ENCODE data around the gene CATSPERE.

The CATSPERE gene

GRCh38 chr1:244449936-244450508, 11.1 kb upstream of the CATSPERE start:
- TF ChIP-seq, protein P1, sequence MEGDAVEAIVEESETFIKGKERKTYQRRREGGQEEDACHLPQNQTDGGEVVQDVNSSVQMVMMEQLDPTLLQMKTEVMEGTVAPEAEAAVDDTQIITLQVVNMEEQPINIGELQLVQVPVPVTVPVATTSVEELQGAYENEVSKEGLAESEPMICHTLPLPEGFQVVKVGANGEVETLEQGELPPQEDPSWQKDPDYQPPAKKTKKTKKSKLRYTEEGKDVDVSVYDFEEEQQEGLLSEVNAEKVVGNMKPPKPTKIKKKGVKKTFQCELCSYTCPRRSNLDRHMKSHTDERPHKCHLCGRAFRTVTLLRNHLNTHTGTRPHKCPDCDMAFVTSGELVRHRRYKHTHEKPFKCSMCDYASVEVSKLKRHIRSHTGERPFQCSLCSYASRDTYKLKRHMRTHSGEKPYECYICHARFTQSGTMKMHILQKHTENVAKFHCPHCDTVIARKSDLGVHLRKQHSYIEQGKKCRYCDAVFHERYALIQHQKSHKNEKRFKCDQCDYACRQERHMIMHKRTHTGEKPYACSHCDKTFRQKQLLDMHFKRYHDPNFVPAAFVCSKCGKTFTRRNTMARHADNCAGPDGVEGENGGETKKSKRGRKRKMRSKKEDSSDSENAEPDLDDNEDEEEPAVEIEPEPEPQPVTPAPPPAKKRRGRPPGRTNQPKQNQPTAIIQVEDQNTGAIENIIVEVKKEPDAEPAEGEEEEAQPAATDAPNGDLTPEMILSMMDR (IDR thresholded peaks at IDR 0.05), result no peak
- TF ChIP-seq ZFX (IDR thresholded peaks at IDR 0.05; ENCODE audit: borderline replicate concordance), result no peak
- H3K27ac ChIP-seq, result no peak overlapping the region

GRCh38 chr1:244450597-244451538, 10.2 kb upstream of the CATSPERE start:
- TF ChIP-seq, protein P1 (IDR thresholded peaks at IDR 0.05), result no peak
- no peak for TF ChIP-seq ZFX (IDR thresholded peaks at IDR 0.05; ENCODE audit: borderline replicate concordance)
- peak overlapping the region; percentile 89 for H3K27ac ChIP-seq

DNA sequence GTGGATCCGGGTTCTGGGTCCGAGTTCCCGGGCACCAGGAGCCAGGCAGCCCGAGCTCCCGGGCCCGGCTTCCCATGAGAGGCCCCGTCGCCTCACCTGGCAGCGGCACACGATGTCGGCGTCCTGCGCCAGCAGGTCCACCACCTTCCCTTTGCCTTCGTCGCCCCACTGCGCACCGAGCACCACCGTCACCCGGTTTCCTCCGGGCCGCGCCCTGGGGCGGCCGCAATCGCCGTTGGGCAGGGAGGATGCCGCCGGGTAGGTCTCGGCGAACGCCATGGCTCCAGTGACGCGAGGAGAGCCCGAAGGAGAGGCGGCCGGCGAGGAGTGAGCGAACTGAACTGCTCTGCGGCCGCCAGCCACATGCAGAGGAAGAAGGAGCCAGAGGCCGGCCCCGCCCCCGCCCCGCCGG, 9.5 kb upstream of the CATSPERE start, which contains the start of gene ADSS2:
TSS of gene ADSS2 (minus strand) at position 371 of the 412 bp plus-strand sequence. CDS start at position 279, 92 bp downstream.
- H3K27ac ChIP-seq, result peak within 1 kb of the TSS; percentile 89
- TF ChIP-seq, protein P1 (IDR thresholded peaks at IDR 0.05), result no peak
- TF ChIP-seq ZFX (IDR thresholded peaks at IDR 0.05; ENCODE audit: borderline replicate concordance), result no peak

DNA sequence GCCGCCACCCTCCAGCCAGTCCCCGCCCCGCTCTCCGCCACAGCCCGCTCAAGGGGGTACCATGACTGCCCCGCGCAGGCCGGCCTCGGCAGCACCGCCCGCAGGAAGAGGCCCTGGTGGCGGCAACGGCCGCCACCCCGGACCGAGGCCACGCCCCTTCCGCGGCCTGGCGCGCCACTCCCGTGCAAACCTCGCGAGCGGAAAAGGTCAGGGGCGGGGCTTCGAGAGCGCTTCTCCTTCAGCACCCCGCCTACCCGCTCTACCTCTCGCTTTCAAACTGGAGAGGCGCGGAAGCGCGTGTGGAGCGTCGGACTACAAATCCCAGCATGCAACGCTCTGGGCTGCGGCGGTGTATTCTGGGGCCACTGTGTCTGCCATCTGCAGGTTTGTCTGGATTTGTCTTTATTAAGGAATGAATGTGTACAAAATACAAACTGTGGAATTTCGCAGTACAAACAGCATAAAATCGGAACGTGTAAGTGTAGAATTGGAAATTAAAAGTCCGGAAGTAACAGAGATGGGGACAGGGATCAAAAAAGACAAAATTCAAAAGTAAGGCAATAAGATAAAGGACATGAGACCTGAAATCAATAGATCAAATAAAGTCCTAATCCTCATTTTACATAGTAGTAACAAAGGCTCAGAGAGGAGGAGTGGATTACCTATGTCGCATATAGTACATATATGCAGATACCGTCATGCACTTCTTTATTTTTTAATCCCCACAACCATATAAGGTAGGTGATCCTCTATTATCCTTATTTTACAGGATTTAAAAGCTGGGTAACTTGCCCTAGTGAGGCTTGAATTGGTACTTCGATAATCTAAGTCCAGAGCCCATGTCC, 8.9 kb upstream of the CATSPERE start:
- H3K27ac ChIP-seq, result peak overlapping the region; percentile 89
- TF ChIP-seq, protein P1 (IDR thresholded peaks at IDR 0.05), result peak; percentile 89
- TF ChIP-seq ZFX (IDR thresholded peaks at IDR 0.05; ENCODE audit: borderline replicate concordance), result no peak

GRCh38 chr1:244454412-244454811, 6.7 kb upstream of the CATSPERE start:
- no peak overlapping the region for H3K27ac ChIP-seq
- TF ChIP-seq, protein P1 (IDR thresholded peaks at IDR 0.05), result no peak
- no peak for TF ChIP-seq ZFX (IDR thresholded peaks at IDR 0.05; ENCODE audit: borderline replicate concordance)

DNA sequence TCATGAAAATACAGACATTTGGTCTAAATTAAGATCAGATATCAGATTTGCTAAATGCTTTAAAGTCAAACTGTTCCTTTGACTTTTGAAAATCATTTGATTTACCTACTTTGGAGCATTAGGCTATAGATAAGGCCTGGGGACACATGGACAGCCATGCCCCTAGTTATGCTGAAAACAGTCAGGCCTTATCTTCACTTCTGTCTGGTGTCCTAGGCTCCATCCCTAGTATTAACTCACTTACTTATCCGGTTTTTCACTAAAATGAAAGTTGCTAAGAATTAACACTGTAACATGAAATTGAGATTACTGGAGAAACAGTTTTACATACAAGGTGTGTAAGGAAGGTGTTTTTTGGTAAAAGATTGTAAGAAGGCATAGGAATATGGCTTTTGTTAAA, 4.5 kb upstream of the CATSPERE start:
- TF ChIP-seq, protein P1 (IDR thresholded peaks at IDR 0.05), result no peak
- TF ChIP-seq ZFX (IDR thresholded peaks at IDR 0.05; ENCODE audit: borderline replicate concordance), result no peak
- no peak overlapping the region for H3K27ac ChIP-seq

Data from 22Rv1 (cell line).